ENCODE data around the gene ZNF84.

The ZNF84 gene

DNA sequence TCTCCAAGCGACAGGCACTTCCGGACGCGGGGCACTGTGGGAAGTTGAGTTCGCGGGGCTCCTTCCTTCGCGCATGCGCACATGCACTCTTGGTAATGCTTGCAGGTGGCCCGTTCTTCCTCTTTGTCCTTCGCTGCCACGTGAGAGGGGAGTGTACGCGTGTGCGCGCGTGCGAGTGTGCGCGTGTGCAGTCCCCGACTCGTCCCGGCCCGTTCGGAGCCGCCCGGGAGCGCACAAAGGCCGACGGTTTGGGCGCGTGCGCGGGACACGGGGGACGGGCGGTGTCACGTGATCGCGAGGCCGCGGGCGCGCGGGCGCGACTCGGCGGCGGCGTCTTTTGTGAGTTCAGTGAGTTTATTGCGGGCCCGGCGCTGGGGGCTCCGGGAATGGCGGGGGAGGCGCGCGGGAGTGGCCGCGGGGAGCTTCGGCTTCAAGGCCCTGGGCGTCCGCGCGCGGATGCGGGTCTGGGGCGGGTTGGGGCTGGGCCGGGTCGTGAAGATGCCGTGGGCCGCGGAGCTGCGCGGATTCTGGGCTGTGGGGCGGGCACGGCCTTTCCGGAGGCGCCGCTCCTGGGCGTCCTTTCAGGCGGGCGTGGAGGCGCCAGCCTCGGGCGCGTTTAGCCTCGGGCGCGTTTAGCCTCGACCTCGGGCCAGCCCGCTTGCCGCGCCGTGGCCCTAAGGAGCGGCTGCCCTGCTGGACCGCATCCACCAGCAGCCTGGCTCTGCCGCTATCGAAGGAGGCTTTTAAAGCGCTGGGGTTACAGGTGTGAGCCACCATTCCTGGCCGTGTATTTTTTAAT lies at the start of gene ZNF84:
TSS of gene ZNF84 (plus strand) at position 303 of the 799 bp plus-strand sequence. CDS start 3,959 bp downstream, outside the sequence.
- DNase-seq (ENCODE audit: low spot score) = peak; percentile 99

- no peak for DNase-seq (ENCODE audit: low spot score)
Measured at GRCh38 chr12:132998741-132999140, 38.6 kb upstream of the ZNF84 start.

DNA sequence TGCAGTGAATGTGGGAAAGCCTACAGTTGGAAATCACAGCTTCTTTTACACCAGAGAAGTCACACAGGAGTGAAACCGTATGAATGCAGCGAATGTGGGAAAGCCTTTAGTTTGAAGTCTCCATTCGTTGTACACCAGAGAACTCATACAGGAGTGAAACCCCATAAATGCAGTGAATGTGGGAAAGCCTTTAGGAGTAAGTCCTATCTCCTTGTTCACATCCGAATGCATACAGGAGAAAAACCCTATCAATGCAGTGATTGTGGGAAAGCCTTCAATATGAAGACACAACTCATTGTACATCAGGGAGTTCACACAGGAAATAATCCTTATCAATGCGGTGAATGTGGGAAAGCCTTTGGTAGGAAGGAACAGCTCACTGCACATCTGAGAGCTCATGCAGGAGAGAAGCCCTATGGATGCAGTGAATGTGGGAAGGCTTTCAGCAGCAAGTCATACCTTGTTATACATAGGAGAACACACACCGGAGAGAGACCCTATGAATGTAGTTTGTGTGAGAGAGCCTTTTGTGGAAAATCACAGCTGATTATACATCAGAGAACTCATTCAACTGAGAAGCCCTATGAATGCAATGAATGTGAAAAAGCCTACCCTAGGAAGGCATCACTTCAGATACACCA lies 26.5 kb upstream of the ZNF84 start:
- no peak for DNase-seq (ENCODE audit: low spot score)

DNA sequence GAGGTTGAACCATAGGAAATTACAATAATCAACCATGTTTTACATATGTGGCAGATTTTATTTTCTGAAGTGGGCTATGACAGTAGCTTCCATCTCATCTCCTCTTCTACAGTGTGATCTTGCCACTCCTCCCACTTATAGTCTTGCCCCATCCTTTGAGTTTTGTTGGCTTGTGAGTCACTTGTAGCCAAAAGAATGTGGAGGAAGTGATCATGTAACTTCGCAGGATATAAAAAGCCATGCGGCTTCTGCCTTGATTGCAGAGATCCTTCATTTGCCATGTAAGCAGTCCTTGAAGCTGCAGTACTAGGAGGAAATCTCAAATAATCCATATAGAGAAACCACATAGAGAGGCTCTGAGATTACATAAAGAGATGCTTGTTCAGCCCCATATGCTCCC lies 13.7 kb upstream of the ZNF84 start:
- DNase-seq (ENCODE audit: low spot score) = peak; percentile 65

GRCh38 chr12:133026996-133027395 lies 10.3 kb upstream of the ZNF84 start:
- DNase-seq (ENCODE audit: low spot score) = no peak

DNA sequence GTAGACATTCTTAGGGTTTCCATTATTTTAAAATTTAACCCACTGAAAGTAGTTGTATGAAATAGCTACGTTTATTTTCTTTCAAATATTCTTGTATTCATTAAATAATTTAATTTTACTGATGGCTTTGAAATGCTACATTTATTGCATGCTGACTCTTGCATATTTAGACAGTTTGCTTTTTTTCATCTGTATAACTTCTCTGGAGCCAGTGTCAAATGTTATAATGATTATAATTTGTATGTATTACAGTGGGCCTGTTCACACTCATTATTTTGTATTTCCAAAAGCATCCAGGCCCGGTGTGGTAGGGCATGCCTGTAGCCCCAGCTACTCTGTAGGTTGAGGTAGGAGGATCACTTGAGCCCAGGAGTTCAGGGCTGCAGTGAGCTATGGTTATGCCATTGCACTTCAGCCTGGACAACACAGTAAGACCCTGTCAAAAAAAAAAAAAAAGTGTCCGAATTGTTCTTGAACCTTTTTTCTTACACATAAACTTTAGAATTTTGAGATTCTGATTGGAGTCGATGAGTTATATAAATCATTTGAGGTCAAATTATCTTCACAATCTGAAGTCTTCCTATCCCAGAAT lies 905 bp downstream of the ZNF84 start:
- peak; percentile 35 for DNase-seq (ENCODE audit: low spot score)

DNA sequence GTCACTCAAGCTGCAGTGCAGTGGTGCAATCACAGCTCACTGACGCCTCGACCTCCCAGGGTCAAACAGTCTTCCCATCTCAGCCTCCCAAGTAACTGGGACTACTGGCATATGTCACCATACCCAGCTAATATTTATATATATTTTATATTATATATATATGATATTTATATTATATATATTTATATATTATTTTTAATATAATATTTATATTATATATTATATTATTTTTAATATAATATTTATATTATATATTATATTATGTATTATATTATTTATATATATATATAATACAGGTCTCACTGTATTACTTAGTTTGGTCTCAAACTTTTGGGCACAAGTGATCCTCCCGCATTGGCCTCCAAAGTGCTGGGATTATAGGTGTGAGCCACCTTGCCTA lies 9.4 kb downstream of the ZNF84 start:
- no peak for DNase-seq (ENCODE audit: low spot score)

- no peak for DNase-seq (ENCODE audit: low spot score)
Measured at GRCh38 chr12:133057446-133057845, 20.1 kb downstream of the ZNF84 start.

DNA sequence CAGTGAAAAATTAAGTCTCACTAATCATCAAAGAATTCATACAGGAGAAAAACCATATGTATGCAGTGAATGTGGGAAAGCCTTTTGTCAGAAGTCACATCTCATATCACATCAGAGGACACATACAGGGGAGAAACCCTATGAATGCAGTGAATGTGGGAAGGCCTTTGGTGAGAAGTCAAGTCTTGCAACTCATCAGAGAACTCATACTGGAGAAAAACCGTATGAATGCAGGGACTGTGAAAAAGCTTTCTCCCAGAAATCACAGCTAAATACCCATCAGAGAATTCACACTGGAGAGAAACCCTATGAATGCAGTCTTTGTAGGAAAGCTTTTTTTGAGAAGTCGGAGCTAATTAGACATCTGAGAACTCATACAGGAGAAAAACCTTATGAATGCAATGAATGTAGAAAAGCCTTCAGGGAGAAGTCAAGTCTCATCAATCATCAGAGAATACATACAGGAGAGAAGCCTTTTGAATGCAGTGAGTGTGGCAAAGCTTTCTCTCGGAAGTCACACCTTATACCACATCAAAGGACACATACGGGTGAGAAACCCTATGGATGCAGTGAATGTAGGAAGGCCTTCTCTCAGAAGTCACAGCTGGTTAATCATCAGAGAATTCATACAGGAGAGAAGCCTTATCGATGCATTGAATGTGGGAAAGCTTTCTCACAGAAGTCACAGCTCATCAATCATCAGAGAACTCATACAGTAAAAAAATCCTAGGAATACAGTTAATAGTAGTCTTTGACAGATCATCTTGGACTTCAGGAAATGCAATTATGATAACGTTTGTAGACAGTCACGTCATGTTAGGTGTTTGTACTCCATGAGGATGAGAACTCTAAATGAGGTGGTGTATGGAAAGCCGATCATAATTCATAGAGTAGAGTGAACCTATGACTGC lies 21.1 kb downstream of the ZNF84 start:
- DNase-seq (ENCODE audit: low spot score) = no peak

GRCh38 chr12:133061954-133062353 lies 24.6 kb downstream of the ZNF84 start:
- DNase-seq (ENCODE audit: low spot score) = no peak

DNA sequence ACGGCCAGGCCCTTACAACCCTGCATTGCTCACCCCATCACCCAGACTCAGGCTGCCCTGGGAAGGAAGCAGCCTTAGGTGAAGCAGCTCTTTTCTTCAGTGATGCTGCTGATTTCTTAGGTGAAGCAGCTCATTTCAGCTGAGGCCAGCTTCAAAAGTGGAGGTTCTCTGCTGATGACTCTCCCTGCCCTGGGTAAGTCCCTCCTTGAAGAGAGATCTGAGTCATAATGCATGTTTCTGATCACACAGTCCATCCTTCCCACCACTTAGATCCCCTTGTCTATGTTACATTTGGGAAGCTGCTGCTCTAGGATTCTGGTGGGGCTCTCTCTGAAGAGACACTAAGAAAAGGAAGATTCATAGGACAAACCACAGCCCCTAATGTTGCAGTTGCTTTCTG lies 26.2 kb downstream of the ZNF84 start:
- peak; percentile 23 for DNase-seq (ENCODE audit: low spot score)

GRCh38 chr12:133073836-133074235 lies 36.5 kb downstream of the ZNF84 start:
- no peak for DNase-seq (ENCODE audit: low spot score)

GRCh38 chr12:133080026-133080367 lies 42.7 kb downstream of the ZNF84 start:
- DNase-seq (ENCODE audit: low spot score) = peak; percentile 100

DNA sequence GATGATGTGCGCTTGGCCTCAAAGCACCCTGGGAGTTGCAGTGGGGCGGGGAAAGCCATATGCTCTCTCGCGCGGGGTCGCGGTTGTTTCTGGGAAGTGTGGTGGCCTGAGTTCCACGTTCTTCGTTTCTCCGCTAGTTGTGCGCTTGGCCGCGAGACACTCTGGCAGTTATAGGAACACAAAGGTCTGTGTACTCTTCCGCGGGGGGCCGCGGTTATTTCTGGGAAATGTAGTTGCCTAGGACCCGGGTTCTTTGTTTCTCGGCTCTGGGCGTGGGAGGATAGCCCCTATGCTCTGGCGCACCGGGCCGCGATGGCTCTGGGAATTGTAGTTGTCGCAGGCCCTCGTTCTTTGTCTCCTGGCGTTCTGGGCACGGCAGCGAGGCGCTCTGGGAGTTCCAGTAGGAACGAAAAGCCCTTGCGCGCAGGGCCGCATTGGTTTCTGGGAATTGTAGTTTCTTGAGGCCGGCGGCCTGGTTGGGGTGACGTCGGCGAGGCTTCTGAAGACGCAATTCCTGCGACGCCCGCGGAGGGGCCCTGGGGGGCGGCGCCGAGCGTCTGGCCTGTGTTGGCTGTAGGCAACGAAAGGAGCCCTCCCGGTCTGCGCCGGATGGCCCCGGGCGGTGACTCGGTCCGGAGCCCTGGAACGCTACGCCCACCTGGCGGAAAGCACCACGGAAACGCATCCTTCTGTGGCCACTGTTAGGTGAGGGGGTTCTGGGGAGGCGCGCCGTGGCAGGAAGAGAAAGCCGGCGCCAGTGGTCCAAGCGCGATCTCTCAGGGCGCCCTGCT lies 43.3 kb downstream of the ZNF84 start, which contains the start of gene ZNF140:
TSS of gene ZNF140 (plus strand) at position 556 of the 791 bp plus-strand sequence. CDS start 398 bp downstream, outside the sequence.
- DNase-seq (ENCODE audit: low spot score) = peak; percentile 98

- DNase-seq (ENCODE audit: low spot score) = peak; percentile 70
Measured at GRCh38 chr12:133081159-133081780, 44.0 kb downstream of the ZNF84 start.

DNA sequence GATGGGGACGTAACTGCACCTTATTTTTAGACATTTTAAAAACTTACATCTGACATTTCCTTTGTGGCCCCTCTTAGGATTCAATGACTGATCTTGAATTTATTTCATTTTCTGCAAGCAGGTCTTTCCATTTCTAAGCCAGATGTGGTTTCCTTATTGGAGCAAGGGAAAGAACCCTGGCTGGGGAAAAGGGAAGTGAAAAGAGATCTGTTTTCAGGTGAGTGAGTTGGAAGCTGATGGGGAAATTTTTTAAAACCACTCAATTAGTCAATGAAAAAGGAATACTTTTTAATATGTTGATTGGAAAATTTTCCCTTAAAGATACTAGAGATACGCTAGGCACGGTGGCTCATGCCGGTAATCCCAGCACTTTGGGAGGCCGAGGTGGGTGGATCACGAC lies 46.0 kb downstream of the ZNF84 start:
- DNase-seq (ENCODE audit: low spot score) = no peak

GRCh38 chr12:133105620-133106019 lies 68.3 kb downstream of the ZNF84 start:
- no peak for DNase-seq (ENCODE audit: low spot score)

GRCh38 chr12:133106253-133106652 lies 68.9 kb downstream of the ZNF84 start:
- DNase-seq (ENCODE audit: low spot score) = no peak

GRCh38 chr12:133107121-133107520 lies 69.8 kb downstream of the ZNF84 start:
- no peak for DNase-seq (ENCODE audit: low spot score)

DNA sequence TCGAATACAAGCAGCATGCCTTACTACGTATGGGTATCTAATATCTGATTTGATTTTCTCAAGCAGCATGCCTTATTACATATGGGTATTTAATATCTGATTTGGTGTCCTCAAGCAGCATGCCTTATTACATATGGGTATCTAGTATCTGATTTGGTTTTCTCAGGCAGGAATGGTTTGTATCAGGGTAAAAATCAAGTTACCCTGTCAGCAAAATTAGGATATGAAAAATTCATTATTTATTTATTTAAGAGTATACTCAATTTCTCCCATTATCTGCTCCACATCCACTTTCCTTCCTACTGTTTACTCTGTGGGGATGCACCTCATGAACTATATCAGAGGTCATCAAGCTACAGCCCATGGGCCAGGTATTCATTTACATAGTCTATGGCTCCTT lies 70.8 kb downstream of the ZNF84 start:
- DNase-seq (ENCODE audit: low spot score) = no peak

All from RKO (cell line).